HG03469 (cell line): Measurements from ENCODE around the gene IGF2BP2.
"Not testable (repeated sequence)": the region's sequence is repeated elsewhere in the genome, so short reads cannot be mapped to it uniquely, and the experiment has no call there.

ENCODE experiments used
- ATAC-seq: cut with Tn5 transposase; IDR thresholded peaks from one replicate; pipeline ENCODE4 v1.9.1; 2021; ENCODE audit warnings: mild to moderate bottlenecking, moderate library complexity, moderate number of reproducible peaks; ENCODE audit not compliant: unreplicated experiment

Gene IGF2BP2

DNA sequence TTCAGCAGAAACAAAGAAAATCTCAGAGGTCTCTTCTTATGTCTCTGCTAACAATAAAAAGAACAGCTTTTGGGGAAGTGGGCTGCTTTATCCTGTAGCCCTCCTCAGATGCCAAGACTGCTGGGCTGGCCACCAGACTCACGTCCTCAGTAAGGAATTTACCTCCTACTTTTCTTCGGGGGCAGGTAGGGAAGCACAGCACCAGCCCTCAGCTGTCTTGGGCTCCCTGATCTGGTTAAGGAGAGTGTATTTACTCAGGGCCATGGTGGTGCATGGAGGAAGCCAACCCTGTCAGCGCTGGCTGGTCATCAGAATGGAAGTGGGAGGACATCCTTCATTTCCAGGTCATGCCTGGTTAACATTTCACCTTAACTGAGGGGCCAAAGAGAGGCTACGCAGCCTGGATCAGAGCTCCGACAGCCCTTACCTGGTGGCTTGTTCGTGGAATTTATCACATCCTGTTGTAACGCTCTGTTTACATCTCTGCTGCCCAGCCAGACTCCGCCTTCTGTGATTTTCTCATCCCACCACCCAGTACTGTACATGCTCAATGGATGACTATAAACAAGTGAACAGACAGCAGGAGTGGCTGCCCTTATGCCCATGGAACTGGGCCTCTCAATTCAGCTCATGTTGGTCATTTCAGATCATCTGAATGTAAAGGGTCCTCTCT lies 108.3 kb downstream of the IGF2BP2 start:
- ATAC-seq = no peak

DNA sequence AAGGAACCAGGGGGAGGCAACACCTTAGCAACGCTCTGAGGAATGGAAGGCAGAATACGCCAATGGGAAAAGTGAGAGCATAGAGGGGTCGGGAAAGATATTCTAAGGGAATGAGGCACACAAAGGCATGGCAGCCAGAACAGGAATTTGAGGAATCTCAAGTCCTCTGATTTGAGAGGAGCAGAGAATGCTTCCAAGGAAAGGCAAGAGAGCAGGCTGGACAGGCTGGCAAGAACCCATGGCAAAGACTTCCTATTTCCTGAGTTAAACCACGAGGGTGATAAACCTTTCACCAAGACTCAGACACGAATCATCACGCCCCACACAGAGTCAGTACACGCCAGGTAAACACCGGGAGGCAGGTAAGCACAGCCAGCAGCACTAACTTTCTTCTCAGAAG lies 109.8 kb downstream of the IGF2BP2 start:
- ATAC-seq = no peak

DNA sequence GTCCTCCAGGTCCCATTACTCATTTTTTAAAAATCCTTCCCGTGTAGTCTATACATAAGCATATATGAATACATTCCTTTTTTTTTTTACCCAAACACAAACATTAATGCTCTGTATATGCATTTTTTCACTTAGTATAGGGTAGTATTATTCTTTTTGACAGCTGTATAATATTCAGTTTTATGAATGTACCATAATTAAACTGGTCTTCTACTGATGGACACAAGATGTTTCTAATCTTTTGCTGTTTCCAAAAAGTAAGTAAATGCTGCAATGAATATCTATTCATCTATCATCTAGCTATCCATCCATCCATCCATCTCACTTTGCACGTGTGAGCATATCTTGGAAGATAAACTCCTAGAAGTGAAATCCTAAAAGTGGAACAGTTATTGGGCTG lies 110.8 kb downstream of the IGF2BP2 start:
- ATAC-seq = no peak

- ATAC-seq = no peak
Measured at GRCh38 chr3:185713015-185713414, 111.8 kb downstream of the IGF2BP2 start.

GRCh38 chr3:185712337-185712736 lies 112.5 kb downstream of the IGF2BP2 start:
- ATAC-seq = no peak

GRCh38 chr3:185711255-185711870 lies 113.5 kb downstream of the IGF2BP2 start:
- no peak for ATAC-seq

GRCh38 chr3:185709251-185709955 lies 115.4 kb downstream of the IGF2BP2 start:
- no peak for ATAC-seq

DNA sequence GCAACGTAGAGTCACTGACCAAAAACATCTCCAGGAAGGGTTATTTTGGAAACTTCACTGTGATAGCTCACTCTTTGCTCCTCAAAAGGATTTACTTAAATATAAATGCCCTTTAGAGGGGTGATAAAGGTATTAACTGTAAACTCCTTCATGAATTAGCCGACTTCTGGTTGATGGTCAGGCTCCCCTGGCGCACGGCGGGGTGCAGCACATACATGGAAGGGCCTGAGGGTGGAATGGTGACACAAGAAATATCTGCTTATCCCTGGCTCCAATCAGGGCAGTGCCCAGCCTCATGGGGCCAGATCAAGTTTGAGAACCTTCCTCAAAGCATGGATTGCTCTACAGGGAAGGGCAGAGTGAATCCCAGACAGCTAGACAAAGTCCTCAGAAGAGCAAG lies 116.5 kb downstream of the IGF2BP2 start:
- no peak for ATAC-seq

GRCh38 chr3:185705498-185705897 lies 119.3 kb downstream of the IGF2BP2 start:
- no peak for ATAC-seq

GRCh38 chr3:185702262-185703225 lies 122.3 kb downstream of the IGF2BP2 start:
- no peak for ATAC-seq

GRCh38 chr3:185701611-185702261 lies 123.1 kb downstream of the IGF2BP2 start:
- no peak for ATAC-seq

GRCh38 chr3:185699927-185700326 lies 124.9 kb downstream of the IGF2BP2 start:
- no peak for ATAC-seq

DNA sequence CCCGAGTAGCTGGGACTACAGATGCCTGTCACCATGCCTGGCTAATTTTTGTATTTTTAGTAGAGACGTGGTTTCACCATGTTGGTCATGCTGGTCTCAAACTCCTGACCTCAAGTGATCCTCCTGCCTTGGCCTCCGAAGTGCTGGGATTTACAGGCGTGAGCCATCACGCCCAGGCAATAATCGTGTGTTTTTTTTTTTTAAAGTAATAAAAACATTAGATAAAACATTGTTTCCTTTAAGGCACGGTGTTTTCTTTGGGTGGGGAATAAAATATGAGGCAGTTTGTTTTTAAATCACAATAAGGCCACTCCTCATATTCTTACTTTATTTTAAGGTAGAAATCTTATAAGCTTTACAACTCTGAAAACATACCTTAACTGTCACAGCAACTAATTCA lies 127.6 kb downstream of the IGF2BP2 start:
- ATAC-seq = not testable (repeated sequence)

- no peak for ATAC-seq
Measured at GRCh38 chr3:185696039-185696438, 128.8 kb downstream of the IGF2BP2 start.

DNA sequence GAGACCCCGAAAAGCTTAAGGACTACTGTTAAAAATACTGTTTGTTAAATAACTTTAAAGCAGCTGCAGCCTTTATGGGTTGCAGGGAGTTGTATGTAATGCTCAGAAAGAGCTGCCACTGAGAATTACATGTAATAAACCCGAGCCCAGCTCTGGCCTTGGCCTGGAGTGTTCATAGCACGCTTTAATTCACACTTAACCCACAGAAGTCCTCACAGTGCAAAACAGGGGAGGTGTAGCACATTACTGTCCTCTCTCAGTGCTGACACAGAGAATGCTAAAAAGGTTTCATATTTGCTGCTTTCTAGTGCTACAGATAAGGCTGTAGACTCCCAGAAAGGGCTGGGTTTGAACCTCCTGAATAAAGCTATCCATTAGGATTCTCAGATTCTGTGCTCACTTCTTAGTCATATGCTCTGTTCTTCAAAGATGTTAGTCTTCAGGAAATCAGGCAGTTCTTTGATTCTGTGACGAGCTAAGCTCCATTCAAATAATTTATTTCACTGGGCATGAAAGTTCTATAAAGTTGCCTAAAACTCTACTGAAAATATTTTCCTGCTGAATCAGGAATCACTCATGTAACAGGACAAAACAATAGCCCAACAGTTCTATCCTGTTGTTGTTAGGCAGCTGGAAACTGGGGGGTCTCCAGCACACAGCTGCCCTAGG lies 130.7 kb downstream of the IGF2BP2 start:
- no peak for ATAC-seq

- ATAC-seq = no peak
Measured at GRCh38 chr3:185691622-185692021, 133.2 kb downstream of the IGF2BP2 start.

DNA sequence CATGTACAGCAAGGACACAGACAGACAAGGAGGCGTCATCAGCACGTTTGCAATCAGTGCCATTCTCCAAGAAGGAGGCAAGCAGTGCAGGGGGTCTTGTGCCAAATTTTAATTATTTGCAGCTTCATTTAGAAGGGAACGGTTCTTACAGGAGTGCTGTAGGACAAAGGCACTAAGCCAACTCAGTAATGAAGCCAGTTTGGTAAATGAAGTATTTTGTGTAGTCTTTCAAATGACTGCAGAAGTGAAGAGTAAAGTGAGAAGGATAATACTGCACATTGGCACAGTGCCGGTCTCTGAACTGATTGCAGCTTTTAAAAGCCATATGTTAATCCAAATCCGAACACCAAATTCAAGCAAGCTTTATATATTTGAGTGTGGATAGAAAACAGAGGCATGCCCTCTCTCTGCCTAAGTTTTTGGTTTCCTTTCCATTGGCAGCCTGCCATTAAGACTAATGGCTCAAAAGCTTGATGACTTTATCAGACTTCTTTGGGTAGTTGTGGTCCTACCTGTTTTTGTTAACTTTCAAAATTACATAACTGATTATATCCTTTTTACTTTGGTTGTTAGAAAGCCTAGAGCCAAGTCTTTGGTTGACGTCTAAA lies 137.5 kb downstream of the IGF2BP2 start:
- no peak for ATAC-seq

GRCh38 chr3:185685231-185686035 lies 139.4 kb downstream of the IGF2BP2 start:
- no peak for ATAC-seq

DNA sequence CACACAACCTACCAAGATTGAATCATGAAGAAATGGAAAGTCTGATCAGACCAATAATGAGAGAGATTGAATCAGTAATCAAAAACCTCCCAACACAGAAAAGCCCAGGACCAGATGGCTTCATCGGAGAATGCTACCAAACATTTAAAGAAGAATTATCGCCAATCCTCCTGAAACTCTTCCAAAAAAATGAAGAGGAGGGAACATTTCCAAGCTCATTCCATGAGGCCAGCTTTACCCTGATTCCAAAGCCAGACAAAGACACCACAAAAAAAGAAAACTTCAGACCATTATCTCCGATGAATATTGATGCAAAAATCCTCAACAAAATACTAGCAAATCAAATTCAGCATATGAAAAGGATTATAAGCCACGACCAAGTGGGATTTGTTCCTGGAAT lies 144.6 kb downstream of the IGF2BP2 start:
- ATAC-seq = no peak
